Nephron progenitor cell (in vitro differentiated cells): ENCODE data around the gene HMGXB4.

Experiments
- DNase-seq: peaks from one replicate; pipeline ENCODE4 v3.0.0; 2021
- H3K27ac Mint-ChIP-seq: 2 replicates; pipeline ENCODE4 v1.8.0; 2021; ENCODE audit warnings: mild to moderate bottlenecking, moderate library complexity, mixed read lengths
- H3K27me3 Mint-ChIP-seq: 2 replicates; pipeline ENCODE4 v1.8.0; 2021; ENCODE audit warnings: mild to moderate bottlenecking, low read depth, mixed read lengths; ENCODE audit not compliant: poor library complexity
- H3K36me3 Mint-ChIP-seq: 2 replicates; pipeline ENCODE4 v1.8.0; 2021; ENCODE audit warnings: low read depth, mixed read lengths
- H3K4me1 Mint-ChIP-seq: 2 replicates; pipeline ENCODE4 v1.8.0; 2021; ENCODE audit warnings: mixed read lengths
- H3K4me3 Mint-ChIP-seq: 2 replicates; pipeline ENCODE4 v1.8.0; 2021; ENCODE audit warnings: mild to moderate bottlenecking, moderate library complexity, mixed read lengths
- H3K9me3 Mint-ChIP-seq: 2 replicates; pipeline ENCODE4 v1.8.0; 2021; ENCODE audit warnings: mild to moderate bottlenecking, moderate library complexity, mixed read lengths
- TF ChIP-seq, protein P1 (sequence below): fragments of 200-600 bp; sonication (generic); IDR thresholded peaks from 2 replicates; pipeline ENCODE4 v1.5.0; 2021; ENCODE audit warnings: antibody characterized with exemption

Gene HMGXB4

GRCh38 chr22:35319244-35319985, 62.1 kb downstream of the HMGXB4 start:
- Mint-ChIP-seq H3K4me3 (no peak overlapping the region), H3K27me3 (no peaks in the 10 kb centered on the region), H3K27ac (peak overlapping the region; percentile 36), H3K9me3 (no peaks in the 10 kb centered on the region), H3K4me1 (peaks cover 8% of the 10 kb centered on the region), H3K36me3 (peaks cover 4% of the 10 kb centered on the region)
- DNase-seq = no peak
- TF ChIP-seq, protein P1, sequence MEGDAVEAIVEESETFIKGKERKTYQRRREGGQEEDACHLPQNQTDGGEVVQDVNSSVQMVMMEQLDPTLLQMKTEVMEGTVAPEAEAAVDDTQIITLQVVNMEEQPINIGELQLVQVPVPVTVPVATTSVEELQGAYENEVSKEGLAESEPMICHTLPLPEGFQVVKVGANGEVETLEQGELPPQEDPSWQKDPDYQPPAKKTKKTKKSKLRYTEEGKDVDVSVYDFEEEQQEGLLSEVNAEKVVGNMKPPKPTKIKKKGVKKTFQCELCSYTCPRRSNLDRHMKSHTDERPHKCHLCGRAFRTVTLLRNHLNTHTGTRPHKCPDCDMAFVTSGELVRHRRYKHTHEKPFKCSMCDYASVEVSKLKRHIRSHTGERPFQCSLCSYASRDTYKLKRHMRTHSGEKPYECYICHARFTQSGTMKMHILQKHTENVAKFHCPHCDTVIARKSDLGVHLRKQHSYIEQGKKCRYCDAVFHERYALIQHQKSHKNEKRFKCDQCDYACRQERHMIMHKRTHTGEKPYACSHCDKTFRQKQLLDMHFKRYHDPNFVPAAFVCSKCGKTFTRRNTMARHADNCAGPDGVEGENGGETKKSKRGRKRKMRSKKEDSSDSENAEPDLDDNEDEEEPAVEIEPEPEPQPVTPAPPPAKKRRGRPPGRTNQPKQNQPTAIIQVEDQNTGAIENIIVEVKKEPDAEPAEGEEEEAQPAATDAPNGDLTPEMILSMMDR = no peak

DNA sequence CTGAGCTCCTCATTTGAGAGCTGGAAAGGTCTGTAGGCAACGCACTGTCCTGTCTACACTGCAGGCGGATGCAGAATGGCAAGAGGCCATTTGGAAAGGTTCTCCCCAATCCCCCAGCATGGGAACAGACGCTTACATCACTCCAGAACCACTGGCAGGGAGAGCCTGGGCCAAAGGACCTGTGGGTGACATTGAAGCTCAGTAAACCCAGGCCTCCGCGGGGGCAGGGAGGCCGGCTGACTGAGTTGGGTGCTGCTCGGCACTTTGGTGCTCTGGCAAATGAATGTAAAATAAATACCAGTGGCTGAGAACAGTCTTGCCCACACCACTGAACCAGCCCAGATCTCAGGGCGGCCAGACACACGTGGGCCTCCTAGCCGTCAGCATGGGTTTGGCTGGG, 64.8 kb downstream of the HMGXB4 start:
- Mint-ChIP-seq H3K27me3 (no peaks in the 10 kb centered on the region), H3K9me3 (no peaks in the 10 kb centered on the region), H3K27ac (no peak overlapping the region), H3K36me3 (peaks cover 19% of the 10 kb centered on the region), H3K4me1 (no peaks in the 10 kb centered on the region), H3K4me3 (no peak overlapping the region)
- TF ChIP-seq, protein P1 = no peak
- no peak for DNase-seq

GRCh38 chr22:35322893-35323292, 65.6 kb downstream of the HMGXB4 start:
- Mint-ChIP-seq H3K36me3 (peaks cover 21% of the 10 kb centered on the region), H3K9me3 (no peaks in the 10 kb centered on the region), H3K27me3 (no peaks in the 10 kb centered on the region), H3K4me3 (no peak overlapping the region), H3K4me1 (no peaks in the 10 kb centered on the region), H3K27ac (no peak overlapping the region)
- DNase-seq = no peak
- TF ChIP-seq, protein P1 = no peak

- Mint-ChIP-seq H3K4me1 (no peaks in the 10 kb centered on the region), H3K36me3 (peaks cover 23% of the 10 kb centered on the region), H3K27me3 (no peaks in the 10 kb centered on the region), H3K9me3 (no peaks in the 10 kb centered on the region), H3K27ac (no peak overlapping the region), H3K4me3 (no peak overlapping the region)
- TF ChIP-seq, protein P1 = no peak
- no peak for DNase-seq
These were observed 66.0 kb downstream of the HMGXB4 start for GRCh38 chr22:35323305-35323704.

GRCh38 chr22:35324067-35324466, 66.8 kb downstream of the HMGXB4 start:
- Mint-ChIP-seq H3K27me3 (no peaks in the 10 kb centered on the region), H3K27ac (no peak overlapping the region), H3K36me3 (peaks cover 23% of the 10 kb centered on the region), H3K4me1 (no peaks in the 10 kb centered on the region), H3K4me3 (no peak overlapping the region), H3K9me3 (no peaks in the 10 kb centered on the region)
- no peak for DNase-seq
- TF ChIP-seq, protein P1 = no peak

GRCh38 chr22:35324762-35325161, 67.5 kb downstream of the HMGXB4 start:
- TF ChIP-seq, protein P1 = no peak
- no peak for DNase-seq
- Mint-ChIP-seq H3K27ac (no peak overlapping the region), H3K9me3 (no peaks in the 10 kb centered on the region), H3K4me3 (no peak overlapping the region), H3K4me1 (no peaks in the 10 kb centered on the region), H3K27me3 (no peaks in the 10 kb centered on the region), H3K36me3 (peaks cover 27% of the 10 kb centered on the region)
